HepG2 (cell line): ENCODE results near the gene CD48. TPM values are rescaled to one million over a fixed set of nuclear protein-coding genes. Genes with fewer than 3 reads are reported as not detected.

Experiments
- ATAC-seq: fragments of 200-7000 bp; cut with Tn5 transposase; 3 replicates; pipeline ENCODE4 v1.9.1; 2020; ENCODE audit warnings: mild to moderate bottlenecking, moderate library complexity
- BruUV-seq: library from RNA; stranded (reverse); fragments of 400-500 nt; replicated peaks from 2 replicates; lab custom pipeline; 2021; lab: Mats Ljungman, UMichigan
- CTCF ChIA-PET: fragments of 300-600 bp; formaldehyde crosslinking; extraction: SDS; loops from one replicate; lab custom pipeline; 2021; ENCODE audit warnings: low total read pairs, inconsistent platforms, low intra/inter-chr PET ratio; lab: Yijun Ruan, JAX
- POLR2A ChIA-PET: fragments of 350-600 bp; sonication (Branson Sonifier 250); formaldehyde crosslinking; loops from one replicate; lab custom pipeline; 2020; ENCODE audit warnings: antibody characterized with exemption, inconsistent platforms; lab: Yijun Ruan, JAX
- DNase-seq: peaks from one replicate; pipeline ENCODE4 v3.0.0-alpha.2; 2015; ENCODE audit warnings: low spot score
- FAIRE-seq: peaks from 3 replicates; lab custom pipeline; 2011; peaks lifted over from hg19 to GRCh38; lab: Jason Lieb, UNC
- H2AFZ ChIP-seq: one replicate; pipeline ENCODE4 v1.6.1; 2011; ENCODE audit warnings: low read length, inconsistent platforms
- H3K27ac ChIP-seq: fragments of 300-600 bp; 3 replicates; pipeline ENCODE4 v1.8.0; 2011; ENCODE audit warnings: mixed run types, mild to moderate bottlenecking, mixed read lengths, low read length, inconsistent platforms; ENCODE audit not compliant: insufficient read depth; ENCODE audit errors: extremely low read length
- H3K27me3 ChIP-seq, 2 experiments: fragments of 200-600 bp in 1 of 2; 2 replicates in 1 of 2; 3 replicates in 1 of 2; pipeline versions ENCODE4 v1.6.0 to v1.8.0; 2011; ENCODE audit warnings: low read length in 2 of 2, mild to moderate bottlenecking in 2 of 2, moderate library complexity in 2 of 2, inconsistent platforms in 1 of 2; ENCODE audit not compliant: insufficient read depth in 2 of 2, control insufficient read depth in 1 of 2
- H3K36me3 ChIP-seq, 2 experiments: fragments of 200-600 bp in 1 of 2; replicated peaks in 1 of 2; 2 replicates in 1 of 2; 3 replicates in 1 of 2; pipeline versions ENCODE4 v1.5.1 to v1.8.0; 2011; ENCODE audit warnings: low read length in 2 of 2, inconsistent platforms in 1 of 2; ENCODE audit not compliant: insufficient read depth in 2 of 2, control insufficient read depth in 1 of 2
- H3K4me1 ChIP-seq: 2 replicates; pipeline ENCODE4 v1.5.1; 2012; ENCODE audit warnings: low read length, inconsistent platforms; ENCODE audit not compliant: insufficient read depth
- H3K4me2 ChIP-seq: 2 replicates; pipeline ENCODE4 v1.6.0; 2011; ENCODE audit warnings: low read depth, low read length, inconsistent platforms
- H3K4me3 ChIP-seq, 3 experiments: fragments of 200-600 bp in 1 of 3; sonication (generic), shearing (Covaris generic) in 1 of 3; replicated peaks in 1 of 3; 2 replicates each; pipeline ENCODE4 v1.5.1; 2011 to 2016; ENCODE audit warnings: low read length in 3 of 3, inconsistent platforms in 2 of 3, low read depth in 2 of 3, mild to moderate bottlenecking in 2 of 3, control low read depth in 1 of 3, mixed read lengths in 1 of 3; ENCODE audit not compliant: insufficient read depth in 1 of 3
- H3K79me2 ChIP-seq: one replicate; pipeline ENCODE4 v1.6.1; 2011; ENCODE audit warnings: low read length, inconsistent platforms; ENCODE audit not compliant: insufficient read depth
- H3K9ac ChIP-seq: 2 replicates; pipeline ENCODE4 v1.6.0; 2011; ENCODE audit warnings: mild to moderate bottlenecking, low read depth, low read length, inconsistent platforms; ENCODE audit not compliant: insufficient read depth
- H3K9me3 ChIP-seq: 2 replicates; pipeline ENCODE4 v1.5.1; 2012; ENCODE audit warnings: mild to moderate bottlenecking, low read length
- H4K20me1 ChIP-seq: 2 replicates; pipeline ENCODE4 v1.6.0; 2011; ENCODE audit warnings: inconsistent platforms, mild to moderate bottlenecking, low read length, moderate library complexity; ENCODE audit not compliant: insufficient read depth
- CREB3 ChIP-seq: sonication (generic); formaldehyde crosslinking; IDR thresholded peaks from 2 replicates; pipeline ENCODE4 v1.5.0; 2020; ENCODE audit warnings: missing genetic modification reagents
- ELF4 ChIP-seq: sonication (generic); formaldehyde crosslinking; IDR thresholded peaks from 2 replicates; pipeline ENCODE4 v1.5.0; 2020; ENCODE audit warnings: missing genetic modification reagents, mild to moderate bottlenecking, moderate library complexity, borderline replicate concordance
- GTF2F1 ChIP-seq: fragments of 150-350 bp; IDR thresholded peaks from 2 replicates; pipeline ENCODE4 v1.6.1; 2014; ENCODE audit warnings: low read length
- HDAC2 ChIP-seq: sonication (generic); formaldehyde crosslinking; IDR thresholded peaks from 2 replicates; pipeline ENCODE4 v1.4.0; 2020; ENCODE audit warnings: missing genetic modification reagents
- KLF13 ChIP-seq: sonication (generic); formaldehyde crosslinking; IDR thresholded peaks from 2 replicates; pipeline ENCODE4 v1.4.0; 2020; ENCODE audit warnings: mild to moderate bottlenecking, missing genetic modification reagents
- MBD4 ChIP-seq: IDR thresholded peaks from 2 replicates; pipeline ENCODE4 v1.6.1; 2012; ENCODE audit warnings: low read length, inconsistent platforms, borderline replicate concordance
- MEF2D ChIP-seq: sonication (generic); formaldehyde crosslinking; IDR thresholded peaks from 2 replicates; pipeline ENCODE4 v1.5.1; 2020; ENCODE audit warnings: mild to moderate bottlenecking, missing genetic modification reagents
- NFATC3 ChIP-seq: sonication (generic); formaldehyde crosslinking; IDR thresholded peaks from 2 replicates; pipeline ENCODE4 v1.5.1; 2020; ENCODE audit warnings: mild to moderate bottlenecking, missing genetic modification reagents
- NFYB ChIP-seq: sonication (generic); formaldehyde crosslinking; IDR thresholded peaks from 2 replicates; pipeline ENCODE4 v1.4.0; 2020; ENCODE audit warnings: missing genetic modification reagents
- POLR2AphosphoS5 ChIP-seq: IDR thresholded peaks from 2 replicates; pipeline ENCODE4 v1.6.1; 2012; ENCODE audit warnings: low read depth, low read length
- SETDB1 ChIP-seq: sonication (generic); formaldehyde crosslinking; IDR thresholded peaks from 2 replicates; pipeline ENCODE4 v1.5.1; 2020; ENCODE audit warnings: missing genetic modification reagents, mild to moderate bottlenecking, borderline replicate concordance
- SNAPC2 ChIP-seq: sonication (generic); formaldehyde crosslinking; IDR thresholded peaks from 2 replicates; pipeline ENCODE4 v1.8.1; 2022; ENCODE audit warnings: mild to moderate bottlenecking, missing genetic modification reagents
- XRCC5 ChIP-seq: fragments of 200-400 bp; formaldehyde crosslinking; optimal IDR thresholded peaks from 2 replicates; pipeline ENCODE3; 2017; ENCODE audit warnings: mild to moderate bottlenecking, low read length
- ZBTB2 ChIP-seq: sonication (generic); formaldehyde crosslinking; IDR thresholded peaks from 2 replicates; pipeline ENCODE4 v1.8.0; 2022; ENCODE audit warnings: low read depth, missing genetic modification reagents
- ZNF101 ChIP-seq: sonication (generic); formaldehyde crosslinking; IDR thresholded peaks from 2 replicates; pipeline ENCODE4 v1.4.0; 2020; ENCODE audit warnings: mild to moderate bottlenecking, low read depth, missing genetic modification reagents, borderline replicate concordance
- ZNF335 ChIP-seq: sonication (generic); formaldehyde crosslinking; IDR thresholded peaks from 2 replicates; pipeline ENCODE4 v1.4.0; 2020; ENCODE audit warnings: missing genetic modification reagents
- ZNF337 ChIP-seq: sonication (generic); formaldehyde crosslinking; IDR thresholded peaks from 2 replicates; pipeline ENCODE4 v1.5.1; 2020; ENCODE audit warnings: missing genetic modification reagents, low read depth, mild to moderate bottlenecking, borderline replicate concordance
- ZNF547 ChIP-seq: sonication (generic); formaldehyde crosslinking; IDR thresholded peaks from 2 replicates; pipeline ENCODE4 v1.5.1; 2020; ENCODE audit warnings: mild to moderate bottlenecking, missing genetic modification reagents
- ZNF709 ChIP-seq: sonication (generic); formaldehyde crosslinking; IDR thresholded peaks from 2 replicates; pipeline ENCODE4 v1.5.0; 2020; ENCODE audit warnings: mild to moderate bottlenecking, missing genetic modification reagents
- ZNF841 ChIP-seq: sonication (generic); formaldehyde crosslinking; IDR thresholded peaks from 2 replicates; pipeline ENCODE4 v1.8.1; 2023; ENCODE audit warnings: missing genetic modification reagents, borderline replicate concordance
- ZNF879 ChIP-seq: sonication (generic); formaldehyde crosslinking; IDR thresholded peaks from 2 replicates; pipeline ENCODE4 v1.8.1; 2023; ENCODE audit warnings: missing genetic modification reagents
- WGBS: methylation state at CpG from one replicate; pipeline ENCODE4 v1.1.6; 2017; ENCODE audit warnings: low lambda C conversion rate; 5-methylcytosine and 5-hydroxymethylcytosine counted together
- in situ Hi-C: cut with HindIII; loops from 2 replicates; pipeline ENCODE4 v1.10.0; 2017; ENCODE audit warnings: low pct_unique_long_range_greater_than_20kb; ENCODE audit not compliant: extremely low pct_ligation_motif_present
- intact Hi-C: fragments of 100-400 bp; cut with micrococcal nuclease; formaldehyde crosslinking; loops from one replicate; pipeline ENCODE4 v1.10.0; 2022; ENCODE audit not compliant: unreplicated experiment
- polyA plus RNA-seq, 8 experiments: library from polyadenylated mRNA; depleted of rRNA in 3 of 8; stranded (reverse) in 7 of 8; unstranded in 1 of 8; fragments of >200 nt; fragmentation: Illumina TruSeq in 4 of 8; extraction: Trizol in 4 of 8; gene quantifications; 2 replicates each; pipeline versions ENCODE4 v1.2.1 to v1.2.3, GENCODE V29; 2011 to 2016; ENCODE audit warnings: low read depth in 4 of 8, missing spikeins in 1 of 8, mixed read lengths in 1 of 8; ENCODE audit not compliant: insufficient read depth in 1 of 8
- total RNA-seq, 5 experiments: library from RNA; depleted of rRNA; stranded (reverse); fragments of >200 nt; fragmentation: Illumina TruSeq; extraction: Trizol; gene quantifications; 2 replicates each; pipeline ENCODE4 v1.2.3, GENCODE V29; 2016; ENCODE audit warnings: low read depth in 1 of 5

The CD48 gene
- total and polyA plus RNA-seq, 2 of the 13 experiments (the other 11 are each of a cell fraction or from before 2014, with no cell fraction given), result not detected

- Histone ChIP-seq H3K79me2 (no peaks in the 10 kb centered on the region), H3K9me3 (no peaks in the 10 kb centered on the region), H3K9ac (no peak overlapping the region), H3K4me2 (no peak overlapping the region), H2AFZ (no peak overlapping the region), H3K27ac (no peak overlapping the region), H3K36me3 (no peaks in the 10 kb centered on the region), H4K20me1 (no peaks in the 10 kb centered on the region), H3K27me3 (peaks cover 0 to 3% of the 10 kb centered on the region in 2 experiments; a peak in 1 of 5 replicates), H3K4me3 (no peak overlapping the region), H3K4me1 (no peaks in the 10 kb centered on the region)
- FAIRE-seq (no peak), DNase-seq (no peak), ATAC-seq (no peak)
- BruUV-seq, result no TSS peak
- intact Hi-C loops, result no loop called here
- CTCF ChIA-PET, result no interaction called here
- TF ChIP-seq HDAC2 (CRISPR knock-in tag) (no peak), SETDB1 (CRISPR knock-in tag) (no peak), ZNF101 (CRISPR knock-in tag) (no peak), NFYB (no peak)
- in situ Hi-C loops, result no loop called here
- WGBS, result 17% methylated on average over 4 of the region's 4 CpGs
- POLR2A ChIA-PET, result no interaction called here
These were observed 2.8 kb downstream of the CD48 start for GRCh38 chr1:160708801-160709200.

- CTCF ChIA-PET, result no interaction called here
- TF ChIP-seq GTF2F1 (no peak), ZBTB2 (CRISPR knock-in tag) (no peak), ZNF335 (no peak), KLF13 (CRISPR knock-in tag) (no peak), NFATC3 (no peak), SNAPC2 (CRISPR knock-in tag) (no peak), ZNF709 (CRISPR knock-in tag) (no peak), MEF2D (no peak), POLR2AphosphoS5 (no peak), ELF4 (no peak), MBD4 (no peak), ZNF547 (no peak), ZNF337 (CRISPR knock-in tag) (no peak), ZNF879 (CRISPR knock-in tag) (no peak), ZNF841 (no peak), CREB3 (CRISPR knock-in tag) (no peak), XRCC5 (no peak)
These were observed 3.5 kb downstream of the CD48 start for GRCh38 chr1:160708118-160708517.

More at GRCh38 chr1:160708118-160708517, 3.5 kb downstream of the CD48 start:
- H3K27ac ChIP-seq, result no peak overlapping the region
- no peaks in the 10 kb centered on the region for H4K20me1 ChIP-seq
- H3K27me3 ChIP-seq, result peaks cover 0 to 3% of the 10 kb centered on the region in 2 experiments; a peak in 1 of 5 replicates
- intact Hi-C loops, result no loop called here
- H3K9me3 ChIP-seq, result no peaks in the 10 kb centered on the region
- no peaks in the 10 kb centered on the region for H3K79me2 ChIP-seq
- H3K4me2 ChIP-seq, result no peak overlapping the region
- no peak for ATAC-seq
- POLR2A ChIA-PET, result no interaction called here
- no peaks in the 10 kb centered on the region for H3K4me1 ChIP-seq
- no peak overlapping the region for H3K4me3 ChIP-seq
- WGBS, result 32% methylated on average over 4 of the region's 4 CpGs
- H3K36me3 ChIP-seq, result no peaks in the 10 kb centered on the region
- no peak for DNase-seq
- no peak overlapping the region for H3K9ac ChIP-seq
- in situ Hi-C loops, result no loop called here
- BruUV-seq, result no TSS peak
- no peak overlapping the region for H2AFZ ChIP-seq
- FAIRE-seq, result no peak
